Measurements from ENCODE around the gene SEMA3B.

SEMA3B gene

DNA sequence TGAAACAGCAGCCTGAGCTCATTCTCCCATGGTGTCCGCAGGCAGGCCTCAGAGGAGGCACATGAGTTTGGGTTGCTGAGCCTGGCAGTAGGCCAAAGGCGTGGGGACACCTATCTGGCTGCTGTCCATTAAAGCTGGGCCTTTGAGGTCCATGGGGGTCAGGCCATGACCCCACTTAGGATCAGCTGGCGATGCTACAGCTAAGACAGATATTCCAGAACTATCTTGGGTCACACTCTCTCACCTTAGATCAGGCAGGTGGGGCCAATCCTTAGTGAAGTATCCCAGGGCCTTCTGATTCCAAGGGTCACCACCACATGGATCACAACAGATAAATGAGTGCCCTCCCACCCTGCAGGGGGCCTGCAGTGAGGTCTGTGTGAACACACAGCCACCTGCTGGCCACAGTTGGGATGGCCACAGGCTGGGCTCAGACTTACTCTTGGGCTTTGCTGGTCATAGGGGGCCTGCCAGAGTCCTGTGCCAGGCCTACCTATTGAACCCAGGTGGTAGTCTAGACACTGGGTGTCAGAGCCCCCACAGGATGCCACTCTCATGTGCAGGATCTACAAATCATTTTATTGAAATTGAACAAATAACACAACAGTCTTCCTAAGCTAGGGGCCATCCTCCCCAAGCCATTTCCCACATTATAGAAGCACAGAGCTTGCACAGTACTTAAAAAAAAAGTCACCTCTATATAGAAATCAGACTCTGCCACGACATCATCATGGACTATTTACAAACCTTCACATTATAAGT lies 55.6 kb downstream of the SEMA3B start:
- in situ Hi-C loops (cut with HindIII; ENCODE audit: low sequenced_read_pairs): loop anchor here (5.0 kb wide), 2 partner anchors 47 to 82 kb away; partner anchors contain the start of gene LSMEM2

DNA sequence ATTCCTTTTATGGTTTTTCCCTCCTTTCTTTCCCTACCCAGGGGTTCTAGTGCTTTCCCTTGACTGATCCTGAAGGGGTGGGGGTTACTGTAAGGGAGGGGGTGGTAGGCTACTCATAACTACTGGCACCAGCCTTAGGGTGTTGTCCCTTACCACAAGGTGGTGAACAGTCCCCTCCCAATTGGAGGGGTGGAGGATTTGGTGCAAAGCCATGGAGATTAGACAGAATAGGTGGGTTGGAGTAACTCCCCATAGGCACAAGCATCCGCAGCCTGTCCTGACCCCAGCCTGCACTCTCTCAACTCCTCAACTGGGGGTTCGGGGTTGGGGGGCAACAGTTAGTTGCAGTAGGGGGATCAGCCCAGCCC lies 56.1 kb downstream of the SEMA3B start:
- in situ Hi-C loops (cut with HindIII; ENCODE audit: low sequenced_read_pairs): loop anchor here (5.0 kb wide), 2 partner anchors 48 to 83 kb away; partner anchors contain the start of gene LSMEM2

DNA sequence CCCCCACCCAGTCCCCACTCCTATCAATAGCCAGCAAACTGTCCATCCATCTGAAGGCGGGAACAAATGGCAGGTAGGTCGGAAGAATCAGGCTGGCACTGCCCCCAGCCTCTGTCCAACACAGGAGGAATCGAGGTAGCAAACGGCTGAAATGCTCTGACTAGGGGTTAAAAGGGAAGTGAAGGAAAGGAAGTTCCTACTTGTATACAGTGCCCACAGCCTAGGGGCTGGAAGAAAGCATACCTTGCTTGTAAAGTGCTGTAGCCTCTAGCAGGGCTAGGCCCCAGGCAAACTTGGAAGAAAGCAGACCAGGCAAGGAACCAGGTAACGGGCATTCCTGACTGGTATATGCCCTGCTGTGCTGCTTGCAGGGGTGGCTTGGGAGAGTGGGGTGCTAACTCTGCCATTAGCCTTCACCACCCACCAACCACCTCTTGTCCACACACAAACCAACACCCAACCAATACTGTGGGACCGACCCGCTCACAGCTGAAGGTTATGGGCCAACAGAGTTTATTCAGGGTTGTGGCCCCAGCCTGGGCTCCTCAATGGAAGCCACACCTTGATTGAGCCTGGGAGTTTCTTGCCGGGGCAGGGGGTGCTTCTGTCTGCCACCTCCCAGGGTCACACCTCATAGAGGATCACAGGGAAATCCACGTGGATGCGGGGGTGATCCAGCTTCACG lies 56.7 kb downstream of the SEMA3B start:
- in situ Hi-C loops (cut with HindIII; ENCODE audit: low sequenced_read_pairs): loop anchor here (5.0 kb wide), 2 partner anchors 48 to 83 kb away; partner anchors contain the start of gene LSMEM2

- in situ Hi-C loops (cut with HindIII; ENCODE audit: low sequenced_read_pairs): loop anchor here (5.0 kb wide), 2 partner anchors 49 to 84 kb away; partner anchors contain the start of gene LSMEM2
Observed at GRCh38 chr3:50326182-50326541, 57.2 kb downstream of the SEMA3B start.

- in situ Hi-C loops (cut with HindIII; ENCODE audit: low sequenced_read_pairs): loop anchor here (5.0 kb wide), 2 partner anchors 50 to 85 kb away; partner anchors contain the start of gene LSMEM2
Observed at GRCh38 chr3:50327129-50327528, 58.2 kb downstream of the SEMA3B start.

All from endothelial cell of hepatic sinusoid (primary cell).